ENCODE data around the gene OR2S2.

Gene OR2S2, protein sequence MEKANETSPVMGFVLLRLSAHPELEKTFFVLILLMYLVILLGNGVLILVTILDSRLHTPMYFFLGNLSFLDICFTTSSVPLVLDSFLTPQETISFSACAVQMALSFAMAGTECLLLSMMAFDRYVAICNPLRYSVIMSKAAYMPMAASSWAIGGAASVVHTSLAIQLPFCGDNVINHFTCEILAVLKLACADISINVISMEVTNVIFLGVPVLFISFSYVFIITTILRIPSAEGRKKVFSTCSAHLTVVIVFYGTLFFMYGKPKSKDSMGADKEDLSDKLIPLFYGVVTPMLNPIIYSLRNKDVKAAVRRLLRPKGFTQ

DNA sequence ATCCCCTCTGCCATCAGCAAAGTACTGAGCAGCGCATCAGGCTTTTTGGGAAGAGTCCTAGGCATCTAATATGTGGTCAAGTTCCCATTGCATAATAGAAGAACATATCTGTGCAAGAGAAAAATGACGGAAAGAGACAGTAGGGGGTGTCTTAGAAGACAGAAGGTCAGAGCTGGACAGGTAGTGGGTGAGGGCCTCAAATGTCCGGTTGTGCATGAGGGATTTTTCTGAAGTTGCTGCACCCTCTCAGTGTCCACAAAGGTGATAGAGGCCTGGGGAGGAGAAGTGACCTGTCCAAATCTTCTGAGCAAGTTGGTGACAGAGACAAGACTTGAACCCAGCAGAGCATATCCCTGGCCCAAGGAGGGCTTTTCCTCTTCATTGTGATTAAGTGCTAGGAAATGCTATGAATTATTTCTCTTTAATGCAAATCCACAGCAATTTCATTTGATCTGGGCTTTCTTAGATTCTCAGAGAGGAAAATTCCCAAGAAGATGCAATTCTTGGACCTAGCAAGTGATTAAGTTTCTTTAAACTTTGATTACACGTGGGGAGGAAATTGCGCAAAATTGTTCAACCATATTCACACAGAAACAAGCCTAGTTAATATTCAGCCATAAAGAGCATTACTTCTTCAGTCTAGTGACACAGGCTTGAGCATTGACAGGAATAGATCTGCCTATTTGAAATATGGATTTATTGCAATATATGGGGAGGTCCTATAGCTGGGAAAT is at the start of gene OR2S2:
OR2S2 (minus strand) TSS at position 51 of the 734 bp plus-strand sequence. CDS start 56 bp downstream, outside the sequence.
- ATAC-seq (ENCODE audit: insufficient read depth, low read depth) (no peak), DNase-seq (no peak)
- no peaks in the 10 kb centered on the region for H3K9me3 ChIP-seq (ENCODE audit: insufficient read depth, low read length, severe bottlenecking)
- no peaks in the 10 kb centered on the region for H4K20me1 ChIP-seq (ENCODE audit: insufficient read depth, low read length)
- no peak within 1 kb of the TSS for H3K4me2 ChIP-seq (ENCODE audit: insufficient read depth, low read length)
- no peak within 1 kb of the TSS for H3K4me3 ChIP-seq (ENCODE audit: low read depth in 1 of 2, low read length in 2 of 2)
- no peaks in the 10 kb centered on the region for H3K36me3 ChIP-seq (ENCODE audit: insufficient read depth, low read length)
- H3K27ac ChIP-seq (ENCODE audit: low read length): no peak within 1 kb of the TSS
- no peak within 1 kb of the TSS for H2AFZ ChIP-seq (ENCODE audit: low read depth, low read length)
- no peaks in the 10 kb centered on the region for H3K79me2 ChIP-seq (ENCODE audit: insufficient read depth, low read length)
- no peak within 1 kb of the TSS for H3K9ac ChIP-seq (ENCODE audit: low read depth, low read length)
- peaks cover 3% of the 10 kb centered on the region for H3K27me3 ChIP-seq (ENCODE audit: insufficient read depth, low read length, poor library complexity)
- no peaks in the 10 kb centered on the region for H3K4me1 ChIP-seq (ENCODE audit: insufficient read depth, low read length)
- TF ChIP-seq EZH2 (IDR thresholded peaks at IDR 0.05; ENCODE audit: borderline replicate concordance, low read depth, low read length, severe bottlenecking): no peak
- TF ChIP-seq, protein P1, sequence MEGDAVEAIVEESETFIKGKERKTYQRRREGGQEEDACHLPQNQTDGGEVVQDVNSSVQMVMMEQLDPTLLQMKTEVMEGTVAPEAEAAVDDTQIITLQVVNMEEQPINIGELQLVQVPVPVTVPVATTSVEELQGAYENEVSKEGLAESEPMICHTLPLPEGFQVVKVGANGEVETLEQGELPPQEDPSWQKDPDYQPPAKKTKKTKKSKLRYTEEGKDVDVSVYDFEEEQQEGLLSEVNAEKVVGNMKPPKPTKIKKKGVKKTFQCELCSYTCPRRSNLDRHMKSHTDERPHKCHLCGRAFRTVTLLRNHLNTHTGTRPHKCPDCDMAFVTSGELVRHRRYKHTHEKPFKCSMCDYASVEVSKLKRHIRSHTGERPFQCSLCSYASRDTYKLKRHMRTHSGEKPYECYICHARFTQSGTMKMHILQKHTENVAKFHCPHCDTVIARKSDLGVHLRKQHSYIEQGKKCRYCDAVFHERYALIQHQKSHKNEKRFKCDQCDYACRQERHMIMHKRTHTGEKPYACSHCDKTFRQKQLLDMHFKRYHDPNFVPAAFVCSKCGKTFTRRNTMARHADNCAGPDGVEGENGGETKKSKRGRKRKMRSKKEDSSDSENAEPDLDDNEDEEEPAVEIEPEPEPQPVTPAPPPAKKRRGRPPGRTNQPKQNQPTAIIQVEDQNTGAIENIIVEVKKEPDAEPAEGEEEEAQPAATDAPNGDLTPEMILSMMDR (IDR thresholded peaks at IDR 0.05; ENCODE audit: borderline replicate concordance, extremely low read depth, low read length, poor library complexity, severe bottlenecking): no peak

DNA sequence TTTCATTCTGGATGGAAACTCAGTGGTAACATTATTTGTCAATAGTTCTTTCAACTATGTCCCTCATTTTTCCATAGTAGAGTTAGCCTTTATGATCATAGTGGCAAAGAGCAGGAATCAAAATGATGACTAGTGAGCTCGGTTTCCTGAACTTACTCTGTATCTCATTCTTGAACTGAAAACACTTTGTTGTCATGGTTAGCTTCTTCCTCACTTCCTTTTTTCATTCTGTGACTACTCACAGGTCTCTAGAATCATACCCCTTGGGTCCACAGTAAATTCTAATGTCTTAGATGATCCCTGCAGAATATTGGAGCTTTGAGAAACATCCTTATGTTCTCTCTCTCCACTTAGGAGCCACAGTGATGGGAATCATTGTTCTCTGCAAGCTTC is 49.4 kb upstream of the OR2S2 start:
- Histone ChIP-seq H2AFZ (ENCODE audit: low read depth, low read length) (no peak overlapping the region), H3K27me3 (ENCODE audit: insufficient read depth, low read length, poor library complexity) (peaks cover 6% of the 10 kb centered on the region), H3K36me3 (ENCODE audit: insufficient read depth, low read length) (no peaks in the 10 kb centered on the region), H4K20me1 (ENCODE audit: insufficient read depth, low read length) (no peaks in the 10 kb centered on the region), H3K27ac (ENCODE audit: low read length) (no peak overlapping the region), H3K4me2 (ENCODE audit: insufficient read depth, low read length) (no peak overlapping the region), H3K9me3 (ENCODE audit: insufficient read depth, low read length, severe bottlenecking) (peaks cover 3% of the 10 kb centered on the region), H3K79me2 (ENCODE audit: insufficient read depth, low read length) (no peaks in the 10 kb centered on the region), H3K4me1 (ENCODE audit: insufficient read depth, low read length) (no peaks in the 10 kb centered on the region; the same call in 1 of the 2 replicates), H3K4me3 (ENCODE audit: low read depth in 1 of 2, low read length in 2 of 2) (no peak overlapping the region), H3K9ac (ENCODE audit: low read depth, low read length) (no peak overlapping the region)
- TF ChIP-seq, protein P1 (IDR thresholded peaks at IDR 0.05; ENCODE audit: borderline replicate concordance, extremely low read depth, low read length, poor library complexity, severe bottlenecking): no peak
- TF ChIP-seq EZH2 (IDR thresholded peaks at IDR 0.05; ENCODE audit: borderline replicate concordance, low read depth, low read length, severe bottlenecking): no peak
- ATAC-seq (ENCODE audit: insufficient read depth, low read depth): no peak
- no peak for DNase-seq

DNA sequence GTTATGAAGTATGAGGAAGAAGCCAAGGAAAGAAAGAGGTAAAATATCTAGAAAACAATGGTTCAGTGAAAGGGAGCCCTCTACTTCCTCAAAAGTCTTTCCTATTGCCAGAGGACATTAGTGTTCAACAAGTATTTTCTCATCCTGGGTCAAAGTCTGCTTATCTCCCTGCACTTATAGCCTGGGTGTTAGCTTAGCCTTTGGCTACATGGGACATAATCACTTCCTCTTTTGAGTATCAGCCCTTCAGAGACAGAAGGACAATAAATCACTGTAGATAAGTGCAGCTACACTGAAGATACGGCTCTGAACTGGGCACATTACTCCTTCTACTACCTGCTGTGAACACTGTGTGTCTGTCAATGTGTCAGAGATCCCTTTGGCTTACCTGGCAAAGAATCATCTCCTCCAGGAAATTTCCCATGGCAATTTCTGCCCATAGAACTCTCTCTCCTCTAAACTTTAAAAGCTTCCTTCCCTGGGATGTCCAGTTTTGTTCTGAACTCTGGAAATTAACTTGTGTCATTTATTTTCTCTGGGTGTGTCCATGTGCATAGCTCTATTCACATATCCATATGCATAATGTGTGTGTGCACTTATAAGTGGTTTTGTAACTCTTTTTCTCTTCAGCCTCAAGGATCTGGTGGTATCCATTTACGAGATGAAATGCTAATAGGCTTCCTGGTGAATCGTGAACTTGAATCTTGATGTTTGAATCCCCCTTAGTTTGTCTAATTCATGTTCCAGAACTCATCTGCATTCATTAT is 48.8 kb upstream of the OR2S2 start:
- Histone ChIP-seq H3K9me3 (ENCODE audit: insufficient read depth, low read length, severe bottlenecking) (peaks cover 3% of the 10 kb centered on the region), H3K36me3 (ENCODE audit: insufficient read depth, low read length) (no peaks in the 10 kb centered on the region), H3K79me2 (ENCODE audit: insufficient read depth, low read length) (no peaks in the 10 kb centered on the region), H3K9ac (ENCODE audit: low read depth, low read length) (no peak overlapping the region), H2AFZ (ENCODE audit: low read depth, low read length) (no peak overlapping the region), H3K27me3 (ENCODE audit: insufficient read depth, low read length, poor library complexity) (peaks cover 6% of the 10 kb centered on the region), H3K4me1 (ENCODE audit: insufficient read depth, low read length) (no peaks in the 10 kb centered on the region; the same call in 1 of the 2 replicates), H3K27ac (ENCODE audit: low read length) (no peak overlapping the region), H3K4me2 (ENCODE audit: insufficient read depth, low read length) (no peak overlapping the region), H3K4me3 (ENCODE audit: low read depth in 1 of 2, low read length in 2 of 2) (no peak overlapping the region), H4K20me1 (ENCODE audit: insufficient read depth, low read length) (no peaks in the 10 kb centered on the region)
- DNase-seq: no peak
- TF ChIP-seq, protein P1 (IDR thresholded peaks at IDR 0.05; ENCODE audit: borderline replicate concordance, extremely low read depth, low read length, poor library complexity, severe bottlenecking): no peak
- TF ChIP-seq EZH2 (IDR thresholded peaks at IDR 0.05; ENCODE audit: borderline replicate concordance, low read depth, low read length, severe bottlenecking): no peak
- ATAC-seq (ENCODE audit: insufficient read depth, low read depth): no peak
